K562 (cell line): ENCODE results near the gene RUFY2. TPM values are rescaled to one million over a fixed set of nuclear protein-coding genes. Genes with fewer than 3 reads are reported as not detected.
A peak's percentile ranks its signal among the peaks of the same experiment; 100 is the strongest.

Source experiments
- CBX3 ChIP-seq, 2 experiments: IDR thresholded peaks; 1 replicate in 1 of 2; 2 replicates in 1 of 2; pipeline ENCODE4 v1.6.1; 2012; ENCODE audit warnings: inconsistent platforms in 2 of 2, low read length in 2 of 2, borderline replicate concordance in 1 of 2, control low read depth in 1 of 2
- CHD4 ChIP-seq: fragments of 200-600 bp; sonication (generic); IDR thresholded peaks from 3 replicates; pipeline ENCODE4 v1.6.1; 2012; ENCODE audit warnings: low read depth, mild to moderate bottlenecking, mixed read lengths, low read length, inconsistent platforms; ENCODE audit not compliant: insufficient read depth, insufficient replicate concordance, poor library complexity, severe bottlenecking
- ELF2 ChIP-seq: fragments of 250-450 bp; sonication (Bioruptor Pico); IDR thresholded peaks from 2 replicates; pipeline ENCODE4 v1.5.0; 2021; ENCODE audit warnings: mild to moderate bottlenecking
- HDGF ChIP-seq: fragments of 450-650 bp; IDR thresholded peaks from 2 replicates; pipeline ENCODE4 v1.6.1; 2016
- PCBP2 ChIP-seq: fragments of 200-400 bp; formaldehyde crosslinking; IDR thresholded peaks from 2 replicates; pipeline ENCODE4 v1.6.1; 2018; ENCODE audit warnings: low read length, low read depth, mild to moderate bottlenecking, moderate library complexity; ENCODE audit not compliant: poor library complexity, severe bottlenecking
- PHF8 ChIP-seq: fragments of 200-600 bp; sonication (generic); IDR thresholded peaks from 2 replicates; pipeline ENCODE4 v1.6.1; 2012; ENCODE audit warnings: mixed run types, mild to moderate bottlenecking, inconsistent platforms, low read length, moderate library complexity, borderline replicate concordance
- SRSF7 ChIP-seq: fragments of 200-400 bp; formaldehyde crosslinking; optimal IDR thresholded peaks from 2 replicates; pipeline ENCODE3; 2017; ENCODE audit warnings: mild to moderate bottlenecking, low read depth, low read length
- STAT6 ChIP-seq: sonication (generic); formaldehyde crosslinking; IDR thresholded peaks from 2 replicates; pipeline ENCODE4 v1.8.1; 2023; ENCODE audit warnings: mild to moderate bottlenecking, missing genetic modification reagents
- TGIF2 ChIP-seq: sonication (generic); formaldehyde crosslinking; IDR thresholded peaks from 2 replicates; pipeline ENCODE4 v1.8.1; 2022; ENCODE audit warnings: mild to moderate bottlenecking, missing genetic modification reagents, moderate library complexity
- THAP12 ChIP-seq: fragments of 250-450 bp; sonication (Bioruptor Pico); IDR thresholded peaks from 2 replicates; pipeline ENCODE4 v1.9.0; 2021; ENCODE audit warnings: mild to moderate bottlenecking, inconsistent platforms
- VEZF1 ChIP-seq: fragments of 200-800 bp; sonication (Bioruptor generic); IDR thresholded peaks from 2 replicates; pipeline ENCODE4 v1.6.1; 2017; ENCODE audit warnings: missing genetic modification characterization, missing compliant biosample characterization
- ZBTB12 ChIP-seq: fragments of 250-450 bp; sonication (Bioruptor Pico); IDR thresholded peaks from 2 replicates; pipeline ENCODE4 v1.4.0; 2020
- ZNF224 ChIP-seq: sonication (generic); formaldehyde crosslinking; IDR thresholded peaks from 2 replicates; pipeline ENCODE4 v1.8.0; 2022; ENCODE audit warnings: mild to moderate bottlenecking, missing genetic modification reagents
- ZNF354B ChIP-seq: fragments of 250-450 bp; sonication (Bioruptor Pico); IDR thresholded peaks from 2 replicates; pipeline ENCODE4 v1.4.0; 2020
- ZZZ3 ChIP-seq: fragments of 450-650 bp; IDR thresholded peaks from 2 replicates; pipeline ENCODE4 v1.6.1; 2016; ENCODE audit warnings: antibody characterized with exemption, mild to moderate bottlenecking, moderate library complexity
- polyA plus RNA-seq, 8 experiments: library from polyadenylated mRNA; depleted of rRNA in 4 of 8; stranded (reverse) in 5 of 8; unstranded in 3 of 8; fragments of >200 nt; fragmentation: Nextera tagmentation in 2 of 8; fragmentation: Illumina TruSeq in 1 of 8; extraction: Ambion mirVana in 2 of 8; extraction: Trizol in 1 of 8; gene quantifications; 2 replicates each; pipeline versions ENCODE4 v1.2.1 to v1.2.3, GENCODE V29; 2011 to 2014; ENCODE audit warnings: inconsistent platforms in 1 of 8, missing spikeins in 1 of 8
- total RNA-seq, 7 experiments: library from RNA; depleted of rRNA in 6 of 7; stranded (reverse); fragments of >200 nt in 6 of 7; fragmentation: Illumina TruSeq in 2 of 7; extraction: Trizol in 2 of 7; gene quantifications; 2 replicates each; pipeline versions ENCODE4 v1.2.1 to v1.2.3, GENCODE V29; 2011 to 2021; ENCODE audit warnings: low replicate concordance in 1 of 7

The RUFY2 gene
- total and polyA plus RNA-seq, 9 of the 15 experiments (the other 6 are each of a cell fraction or from before 2014, with no cell fraction given) = 3.7 to 20.1 (median 12.6) TPM

GRCh38 chr10:68331455-68332258, 75.4 kb downstream of the RUFY2 start, which contains the start of gene HNRNPH3 (continued):
- TF ChIP-seq ZNF224 (CRISPR knock-in tag) = peak; percentile 85
- 0 out of 2 replicates have a peak, but pooled peaks have one; percentile 27 for TF ChIP-seq ZBTB12
- peak; percentile 19; the same call in 1 of the 2 replicates for TF ChIP-seq ELF2 (CRISPR knock-in tag)
- no peak for TF ChIP-seq CHD4
- TF ChIP-seq THAP12 = peak; percentile 80; the same call in 1 of the 2 replicates
- peak; percentile 79; the same call in 1 of the 2 replicates for TF ChIP-seq STAT6 (CRISPR knock-in tag)
- peak; percentile 89 for TF ChIP-seq PHF8
- peak; percentile 66; the same call in 1 of the 2 replicates for TF ChIP-seq ZZZ3
- no peak for TF ChIP-seq HDGF
- peak; percentile 29; the same call in 1 of the 2 replicates for TF ChIP-seq ZNF354B (CRISPR knock-in tag)
- TF ChIP-seq VEZF1 = peak; percentile 77
- TF ChIP-seq TGIF2 (CRISPR knock-in tag) = 0 out of 2 replicates have a peak, but pooled peaks have one; percentile 28
- TF ChIP-seq PCBP2 = no peak
- peak in 1 of 2 experiments; percentile 82; a peak in 2 of 3 replicates for TF ChIP-seq CBX3 (IDR thresholded peaks at IDR 0.05; ENCODE audit: borderline replicate concordance in 1 of 2, low read length in 2 of 2)
- no peak for TF ChIP-seq SRSF7
